Endothelial cell of umbilical vein (primary cell): ENCODE measurements around the gene CHD5. TPM values are rescaled to one million over a fixed set of nuclear protein-coding genes. Genes with fewer than 3 reads are reported as not detected.

Experiments
- BruUV-seq: library from RNA; stranded (reverse); fragments of 400-500 nt; replicated peaks from 2 replicates; lab custom pipeline; 2021; lab: Mats Ljungman, UMichigan
- CTCF ChIA-PET: fragments of 300-600, 350-600 bp; sonication (Branson Sonifier 250); formaldehyde crosslinking; loops from one replicate; lab custom pipeline; 2021; ENCODE audit warnings: antibody characterized with exemption, inconsistent platforms; lab: Charles Lee
- POLR2A ChIA-PET: fragments of 300-600, 350-600 bp; sonication (Branson Sonifier 250); formaldehyde crosslinking; loops from one replicate; lab custom pipeline; 2021; ENCODE audit warnings: antibody characterized with exemption, inconsistent platforms; lab: Charles Lee
- DNase-seq: peaks from one replicate; pipeline ENCODE4 v3.0.0-alpha.2; 2011; ENCODE audit warnings: low read depth, low spot score
- FAIRE-seq: peaks from 2 replicates; lab custom pipeline; 2011; peaks lifted over from hg19 to GRCh38; lab: Jason Lieb, UNC
- H2AFZ ChIP-seq: 2 replicates; pipeline ENCODE4 v1.6.0; 2012; ENCODE audit warnings: low read depth, low read length, control low read depth, inconsistent platforms
- H3K27ac ChIP-seq: 2 replicates; pipeline ENCODE4 v1.5.1; 2011; ENCODE audit warnings: low read depth, mild to moderate bottlenecking, control low read depth, low read length, moderate library complexity; ENCODE audit not compliant: insufficient read depth
- H3K27me3 ChIP-seq, 2 experiments: 2 replicates each; pipeline versions ENCODE4 v1.6.0 to v1.6.1; 2011; ENCODE audit warnings: low read length in 2 of 2, mixed read lengths in 1 of 2; ENCODE audit not compliant: control insufficient read depth in 2 of 2, insufficient read depth in 2 of 2
- H3K36me3 ChIP-seq, 2 experiments: 2 replicates in 1 of 2; 3 replicates in 1 of 2; pipeline ENCODE4 v1.5.1; 2011; ENCODE audit warnings: low read length in 2 of 2, mild to moderate bottlenecking in 1 of 2, moderate library complexity in 1 of 2; ENCODE audit not compliant: control insufficient read depth in 2 of 2, insufficient read depth in 2 of 2; ENCODE audit errors: extremely low read depth in 1 of 2
- H3K4me1 ChIP-seq: 3 replicates; pipeline ENCODE4 v1.5.1; 2011; ENCODE audit warnings: mild to moderate bottlenecking, low read length; ENCODE audit not compliant: control insufficient read depth, insufficient read depth; ENCODE audit errors: extremely low read depth
- H3K4me2 ChIP-seq: 2 replicates; pipeline ENCODE4 v1.6.1; 2011; ENCODE audit warnings: low read length, control low read depth, mixed read lengths; ENCODE audit not compliant: insufficient read depth
- H3K4me3 ChIP-seq, 3 experiments: fragments of 200-600 bp in 1 of 3; sonication (generic), shearing (Covaris generic) in 1 of 3; replicated peaks in 1 of 3; 2 replicates each; pipeline ENCODE4 v1.5.1; 2011 to 2016; ENCODE audit warnings: control low read depth in 3 of 3, low read length in 3 of 3, mild to moderate bottlenecking in 2 of 3, inconsistent platforms in 1 of 3, low read depth in 1 of 3, moderate library complexity in 1 of 3; ENCODE audit not compliant: insufficient read depth in 1 of 3
- H3K79me2 ChIP-seq: 2 replicates; pipeline ENCODE4 v1.6.0; 2012; ENCODE audit warnings: low read length, inconsistent platforms; ENCODE audit not compliant: control insufficient read depth, insufficient read depth
- H3K9ac ChIP-seq: replicated peaks from 2 replicates; pipeline ENCODE3; 2011; ENCODE audit warnings: low read length, control low read depth; ENCODE audit not compliant: insufficient read depth; ENCODE audit errors: extremely low read depth
- H3K9me1 ChIP-seq: replicated peaks from 3 replicates; pipeline ENCODE4 v1.6.0; 2011; ENCODE audit warnings: mild to moderate bottlenecking, low read length; ENCODE audit not compliant: control insufficient read depth, insufficient read depth; ENCODE audit errors: extremely low read depth
- H3K9me3 ChIP-seq: replicated peaks from 2 replicates; pipeline ENCODE4 v1.5.1; 2012; ENCODE audit warnings: low read length, inconsistent platforms; ENCODE audit not compliant: control insufficient read depth, insufficient read depth
- H4K20me1 ChIP-seq: replicated peaks from 2 replicates; pipeline ENCODE3; 2011; ENCODE audit warnings: mild to moderate bottlenecking, low read length; ENCODE audit not compliant: control insufficient read depth, insufficient read depth; ENCODE audit errors: extremely low read depth
- CTCF ChIP-seq, 2 donors: IDR thresholded peaks; 1 replicate in 1 of 2; 2 replicates in 1 of 2; pipeline ENCODE4 v1.5.1; 2011; ENCODE audit warnings: low read length in 2 of 2, mild to moderate bottlenecking in 2 of 2, moderate library complexity in 2 of 2, control low read depth in 1 of 2, inconsistent platforms in 1 of 2, low read depth in 1 of 2; ENCODE audit not compliant: insufficient read depth in 1 of 2; ENCODE audit errors: extremely low read depth in 1 of 2
- EZH2 ChIP-seq: IDR thresholded peaks from 2 replicates; pipeline ENCODE4 v1.6.1; 2012; ENCODE audit warnings: borderline replicate concordance, low read depth, mild to moderate bottlenecking, moderate library complexity, low read length, inconsistent platforms; ENCODE audit not compliant: severe bottlenecking
- FOS ChIP-seq: IDR thresholded peaks from 2 replicates; pipeline ENCODE4 v1.6.1; 2011; ENCODE audit warnings: mild to moderate bottlenecking, low read length, moderate library complexity, borderline replicate concordance; ENCODE audit not compliant: insufficient read depth
- MAX ChIP-seq: IDR thresholded peaks from 2 replicates; pipeline ENCODE4 v1.6.1; 2011; ENCODE audit not compliant: insufficient read depth, insufficient read length
- MYC ChIP-seq: IDR thresholded peaks from one replicate; pipeline ENCODE4 v1.6.1; 2011; ENCODE audit warnings: mild to moderate bottlenecking, low read depth, low read length
- POLR2A ChIP-seq: IDR thresholded peaks from 2 replicates; pipeline ENCODE4 v1.6.1; 2012; ENCODE audit warnings: low read depth, mild to moderate bottlenecking, control low read depth, low read length
- POLR2AphosphoS5 ChIP-seq: IDR thresholded peaks from 2 replicates; pipeline ENCODE4 v1.6.1; 2012; ENCODE audit warnings: low read depth, mild to moderate bottlenecking, control low read depth, low read length, moderate library complexity; ENCODE audit not compliant: insufficient read depth
- dilution Hi-C: fragments of 300-500 bp; cut with MboI; formaldehyde crosslinking; loops from one replicate; pipeline ENCODE4 v1.15.0; 2019; ENCODE audit warnings: low sequenced_read_pairs; ENCODE audit not compliant: extremely low pct_ligation_motif_present
- intact Hi-C: fragments of 100-400 bp; cut with micrococcal nuclease; formaldehyde crosslinking; loops from one replicate; pipeline ENCODE4 v1.10.0; 2022
- polyA plus RNA-seq, 4 experiments: library from polyadenylated mRNA; depleted of rRNA in 3 of 4; stranded (reverse) in 3 of 4; unstranded in 1 of 4; fragments of >200 nt; gene quantifications; 2 replicates each; pipeline versions ENCODE4 v1.2.1 to v1.2.3, GENCODE V29; 2011 to 2012; ENCODE audit warnings: missing spikeins in 1 of 4
- total RNA-seq: library from RNA; stranded (reverse); gene quantifications from 2 replicates; pipeline ENCODE4 v1.2.3, GENCODE V29; 2021

The CHD5 gene
- total and polyA plus RNA-seq, 2 donors (not counting 3 experiments of a cell fraction or from before 2014, with no cell fraction given), result 0.04 to 0.11 TPM

- H3K4me1 ChIP-seq, result no peaks in the 10 kb centered on the region
- POLR2A ChIA-PET, result no interaction called here
- H3K27ac ChIP-seq, result no peak overlapping the region
- DNase-seq (peak; percentile 39), FAIRE-seq (peak; percentile 70)
- no peaks in the 10 kb centered on the region for H3K36me3 ChIP-seq
- H3K4me2 ChIP-seq, result no peak overlapping the region
- no peaks in the 10 kb centered on the region for H3K9me3 ChIP-seq
- no peaks in the 10 kb centered on the region for H4K20me1 ChIP-seq
- intact Hi-C loops (loop anchor here (1.0 kb wide), 3 partner anchors 62 to 136 kb away; no protein-coding TSS in a partner anchor), dilution Hi-C loops (no loop called here)
- H3K79me2 ChIP-seq, result no peaks in the 10 kb centered on the region
- CTCF ChIA-PET, result interaction anchor here (0.6 to 1.4 kb wide), 17 partner anchors 12 to 233 kb away, joined by 3 to 42 read pairs (median 3); partner anchors contain the start of genes RNF207 and RPL22
- no peaks in the 10 kb centered on the region for H3K9me1 ChIP-seq
- H3K4me3 ChIP-seq, result no peak overlapping the region
- BruUV-seq, result no TSS peak
- TF ChIP-seq CTCF (IDR thresholded peaks at IDR 0.05; ENCODE audit: extremely low read depth in 1 of 2, insufficient read depth in 1 of 2, low read depth in 1 of 2, low read length in 2 of 2), result peak; percentile 35 to 77
- no peak for TF ChIP-seq FOS
- H3K27me3 ChIP-seq, result no peaks in the 10 kb centered on the region
- H2AFZ ChIP-seq, result no peak overlapping the region
- H3K9ac ChIP-seq, result no peak overlapping the region
Observed at GRCh38 chr1:6108937-6109614, 71.0 kb downstream of the CHD5 start.

GRCh38 chr1:6108476-6108875, 71.6 kb downstream of the CHD5 start:
- no peaks in the 10 kb centered on the region for H3K4me1 ChIP-seq
- H3K79me2 ChIP-seq, result no peaks in the 10 kb centered on the region
- H3K36me3 ChIP-seq, result no peaks in the 10 kb centered on the region
- no peak for FAIRE-seq
- H3K9me1 ChIP-seq, result no peaks in the 10 kb centered on the region
- no peaks in the 10 kb centered on the region for H3K27me3 ChIP-seq
- DNase-seq, result no peak
- no peak overlapping the region for H3K27ac ChIP-seq
- ChIA-PET CTCF (interaction anchor here (0.6 to 1.4 kb wide), 16 partner anchors 12 to 233 kb away, joined by 3 to 42 read pairs (median 4); partner anchors contain the start of genes RNF207 and RPL22), POLR2A (no interaction called here)
- dilution Hi-C loops (no loop called here), intact Hi-C loops (loop anchor here (1.0 kb wide), 1 partner anchor 77 kb away; no protein-coding TSS in a partner anchor)
- no peak overlapping the region for H3K4me3 ChIP-seq
- H2AFZ ChIP-seq, result no peak overlapping the region
- H3K9me3 ChIP-seq, result no peaks in the 10 kb centered on the region
- H3K4me2 ChIP-seq, result no peak overlapping the region
- H4K20me1 ChIP-seq, result no peaks in the 10 kb centered on the region
- TF ChIP-seq POLR2A (no peak), MYC (no peak), CTCF (IDR thresholded peaks at IDR 0.05; ENCODE audit: extremely low read depth in 1 of 2, insufficient read depth in 1 of 2, low read depth in 1 of 2, low read length in 2 of 2) (no peak), FOS (no peak), EZH2 (no peak), MAX (no peak), POLR2AphosphoS5 (no peak)
- BruUV-seq, result no TSS peak
- no peak overlapping the region for H3K9ac ChIP-seq
